Psoas muscle (tissue), 8 donors: ENCODE data around the gene PI4KA. TPM values are rescaled to one million over a fixed set of nuclear protein-coding genes. Genes with fewer than 3 reads are reported as not detected.
"Not testable (repeated sequence)": the region's sequence is repeated elsewhere in the genome, so short reads cannot be mapped to it uniquely, and the experiment has no call there.

Experiments used
- ATAC-seq, 4 donors: fragments of 200-7000 bp; cut with Tn5 transposase; one replicate each; pipeline ENCODE4 v1.9.1; 2020; ENCODE audit warnings: moderate library complexity in 3 of 4, mild to moderate bottlenecking in 2 of 4
- DNase-seq, 2 donors: peaks; one replicate each; pipeline ENCODE4 v3.0.0-alpha.2; 2020
- H3K27ac ChIP-seq: fragments of 200-600 bp; one replicate; pipeline ENCODE4 v1.8.0; 2022
- H3K27me3 ChIP-seq, 3 donors: fragments of 200-600 bp in 1 of 3; one replicate each; pipeline versions ENCODE4 v1.6.1 to v1.8.0; 2013 to 2022; ENCODE audit warnings: low read length in 2 of 3, mild to moderate bottlenecking in 2 of 3, moderate library complexity in 1 of 3; ENCODE audit not compliant: insufficient read depth in 3 of 3
- H3K36me3 ChIP-seq, 2 donors: fragments of 200-600 bp in 1 of 2; one replicate each; pipeline versions ENCODE4 v1.6.1 to v1.8.0; 2013 to 2022; ENCODE audit warnings: low read depth in 1 of 2, mild to moderate bottlenecking in 1 of 2, moderate library complexity in 1 of 2; ENCODE audit not compliant: insufficient read depth in 1 of 2
- H3K4me1 ChIP-seq: fragments of 200-600 bp; one replicate; pipeline ENCODE4 v1.8.0; 2022
- H3K4me3 ChIP-seq: fragments of 200-600 bp; one replicate; pipeline ENCODE4 v1.8.0; 2022; ENCODE audit warnings: mild to moderate bottlenecking
- H3K9me3 ChIP-seq: fragments of 200-600 bp; one replicate; pipeline ENCODE4 v1.8.0; 2022
- CTCF ChIP-seq: fragments of 200-600 bp; IDR thresholded peaks from one replicate; pipeline ENCODE4 v1.8.0; 2022; ENCODE audit warnings: antibody characterized with exemption
- WGBS, 3 donors: extraction: QIAGEN DNeasy Blood & Tissue Kit; methylation state at CpG; one replicate each; pipeline versions ENCODE4 v1.1.6 to v1.1.7; 2013; 5-methylcytosine and 5-hydroxymethylcytosine counted together
- intact Hi-C, 2 donors: fragments of 100-400 bp; cut with DNase I; formaldehyde crosslinking; loops; one replicate each; pipeline versions ENCODE4 v1.11.0 to v1.14.2; 2022
- polyA plus RNA-seq, 3 donors: library from polyadenylated mRNA; stranded (reverse); fragments of 200-250 nt; gene quantifications; one replicate each; pipeline ENCODE4 v1.2.3, GENCODE V29; 2013
- total RNA-seq, 4 donors: library from RNA; stranded (reverse); fragmentation: NEBNext Ultra II Directional in 2 of 4; extraction: Animal tissue kit (Norgen Biotek cat#: 25700) in 2 of 4; gene quantifications; one replicate each; pipeline versions ENCODE4 v1.2.1 to v1.2.4, GENCODE V29; 2021 to 2023
- donor health status: healthy with polysubstance abuse.
- donor health status: DM: no; HTN: no; CAD: no; lungs with moderate emphysema.
- donor health status: Bipolar disorder and iron deficiency.
- donor health status: healthy.
- donor health status: DM: yes; HTN: yes; CAD: no.
- donor health status: DM: no; HTN: no; CAD: no.
- donor health status: DM: no; HTN: no; CAD: no.
- donor health status: DM: yes; HTN: yes; CAD: no.

The PI4KA gene
- total and polyA plus RNA-seq, 7 donors, result 22.7 to 52.6 (median 41.0) TPM

GRCh38 chr22:20844055-20845037, 14.3 kb downstream of the PI4KA start:
- H3K36me3 ChIP-seq, result no peaks in the 10 kb centered on the region
- no peaks in the 10 kb centered on the region for H3K27me3 ChIP-seq
- WGBS, 3 donors, result 90 to 91% (median 91%) methylated on average over 5 of the region's 5 CpGs
- intact Hi-C loops, result no loop called here
- H3K9me3 ChIP-seq, result no peaks in the 10 kb centered on the region
- ATAC-seq (no peak), DNase-seq (no peak)
- H3K4me1 ChIP-seq, result peaks cover 3% of the 10 kb centered on the region
- TF ChIP-seq CTCF, result no peak
- no peak overlapping the region for H3K4me3 ChIP-seq
- no peak overlapping the region for H3K27ac ChIP-seq

- ATAC-seq (no peak), DNase-seq (no peak)
- Histone ChIP-seq H3K27me3 (no peaks in the 10 kb centered on the region), H3K36me3 (no peaks in the 10 kb centered on the region), H3K4me1 (peaks cover 3% of the 10 kb centered on the region), H3K27ac (no peak overlapping the region), H3K4me3 (no peak overlapping the region), H3K9me3 (no peaks in the 10 kb centered on the region)
- WGBS, 3 donors, result 26 to 65% (median 53%) methylated on average over 2 of the region's 2 CpGs
- no peak for TF ChIP-seq CTCF
- intact Hi-C loops, result no loop called here
These were observed 15.1 kb downstream of the PI4KA start for GRCh38 chr22:20843501-20843900.

- Histone ChIP-seq H3K4me1 (peaks cover 3% of the 10 kb centered on the region), H3K36me3 (no peaks in the 10 kb centered on the region), H3K27ac (no peak overlapping the region), H3K27me3 (no peaks in the 10 kb centered on the region), H3K9me3 (no peaks in the 10 kb centered on the region), H3K4me3 (no peak overlapping the region)
- DNase-seq, result no peak
- no peak for TF ChIP-seq CTCF
- 92 to 94% (median 92%) methylated on average over 8 of the region's 8 CpGs for WGBS, 3 donors
- ATAC-seq, result no peak
- intact Hi-C loops, result no loop called here
These were observed 17.8 kb downstream of the PI4KA start for GRCh38 chr22:20840646-20841371.

- intact Hi-C loops, result no loop called here
- Histone ChIP-seq H3K36me3 (no peaks in the 10 kb centered on the region), H3K4me1 (peaks cover 3% of the 10 kb centered on the region), H3K9me3 (no peaks in the 10 kb centered on the region), H3K4me3 (no peak overlapping the region), H3K27ac (no peak overlapping the region), H3K27me3 (no peaks in the 10 kb centered on the region)
- TF ChIP-seq CTCF, result no peak
- ATAC-seq (no peak), DNase-seq (no peak)
- 82 to 91% (median 88%) methylated on average over 3 of the region's 3 CpGs for WGBS, 3 donors
These were observed 18.6 kb downstream of the PI4KA start for GRCh38 chr22:20839837-20840645.

- H3K4me1 ChIP-seq, H3K27me3 ChIP-seq, H3K27ac ChIP-seq, H3K36me3 ChIP-seq, ATAC-seq, intact Hi-C loops, H3K4me3 ChIP-seq, DNase-seq, H3K9me3 ChIP-seq: not testable (repeated sequence)
- WGBS, 3 donors, result 97 to 98% (median 97%) methylated on average over 10 of the region's 10 CpGs
These were observed 19.3 kb downstream of the PI4KA start for GRCh38 chr22:20839354-20839753.
